Stimulated activated CD4-positive, alpha-beta T cell treated with anti-CD3 and anti-CD28 coated beads, Interleukin-15, amount 100 ng/mL, for 1 hour (primary cell): ENCODE data around the gene TRIB2.

Source experiments
- DNase-seq, 2 donors: peaks; one replicate each; pipeline ENCODE4 v3.0.0-alpha.2; 2020; ENCODE audit warnings: low read depth in 1 of 2, low spot score in 1 of 2

The TRIB2 gene

DNA sequence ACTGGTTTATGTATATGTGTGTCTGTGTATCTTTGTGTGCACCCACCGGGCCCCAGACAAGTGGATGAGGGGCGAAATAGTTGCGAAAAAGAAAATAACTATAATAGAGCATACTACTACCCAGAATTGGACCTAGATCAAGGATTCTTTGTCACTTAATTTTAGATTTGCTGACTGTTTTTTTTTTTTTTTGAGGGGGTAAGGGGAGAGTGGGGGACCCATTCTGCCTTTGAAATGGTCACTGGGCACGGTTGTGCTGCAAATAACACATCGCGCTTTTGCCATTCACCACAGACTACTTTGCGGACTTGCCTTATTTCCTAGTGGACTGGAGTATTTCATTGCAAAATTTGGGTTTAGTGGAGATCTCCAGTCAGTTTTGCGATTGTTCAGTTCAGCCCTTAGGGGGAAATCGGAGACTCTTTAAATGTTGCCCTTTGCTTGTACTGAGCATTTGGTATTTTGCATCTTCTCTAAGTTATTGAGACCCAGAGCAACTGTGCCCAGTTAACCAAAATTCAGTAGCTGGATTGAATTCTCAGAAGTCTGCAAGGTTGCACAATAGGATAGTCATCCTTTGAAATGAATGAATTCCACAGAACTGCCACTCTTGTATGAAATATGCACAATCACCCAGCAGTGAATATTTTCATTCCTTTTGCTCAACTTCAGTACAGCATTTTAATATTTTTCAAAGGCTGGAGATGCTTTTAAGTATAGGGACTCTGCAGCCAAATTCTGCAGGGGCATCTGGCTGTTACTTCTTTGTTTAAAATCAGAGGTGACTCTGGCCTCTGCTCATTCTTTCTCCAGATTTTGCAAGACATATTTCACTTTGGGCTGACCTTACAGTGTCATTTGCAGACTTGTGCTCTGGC lies 2.9 kb downstream of the TRIB2 start:
- no peak for DNase-seq

DNA sequence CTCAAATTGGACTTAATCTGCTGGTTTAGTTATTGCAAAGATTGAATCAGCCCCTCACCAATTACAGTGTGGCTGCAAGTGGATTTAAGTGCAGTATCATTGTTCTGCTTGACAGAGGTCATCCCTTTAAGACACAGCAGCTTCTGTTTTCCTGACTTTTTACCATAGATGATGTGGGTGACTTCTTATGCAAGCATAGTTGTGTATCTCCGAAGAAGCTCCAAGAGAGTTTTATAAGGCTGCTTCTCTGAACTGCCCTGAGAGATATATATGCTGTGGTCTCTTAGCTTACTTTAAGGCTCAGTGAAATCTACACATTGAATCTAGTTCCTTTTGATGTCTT lies 3.5 kb downstream of the TRIB2 start:
- DNase-seq: no peak

DNA sequence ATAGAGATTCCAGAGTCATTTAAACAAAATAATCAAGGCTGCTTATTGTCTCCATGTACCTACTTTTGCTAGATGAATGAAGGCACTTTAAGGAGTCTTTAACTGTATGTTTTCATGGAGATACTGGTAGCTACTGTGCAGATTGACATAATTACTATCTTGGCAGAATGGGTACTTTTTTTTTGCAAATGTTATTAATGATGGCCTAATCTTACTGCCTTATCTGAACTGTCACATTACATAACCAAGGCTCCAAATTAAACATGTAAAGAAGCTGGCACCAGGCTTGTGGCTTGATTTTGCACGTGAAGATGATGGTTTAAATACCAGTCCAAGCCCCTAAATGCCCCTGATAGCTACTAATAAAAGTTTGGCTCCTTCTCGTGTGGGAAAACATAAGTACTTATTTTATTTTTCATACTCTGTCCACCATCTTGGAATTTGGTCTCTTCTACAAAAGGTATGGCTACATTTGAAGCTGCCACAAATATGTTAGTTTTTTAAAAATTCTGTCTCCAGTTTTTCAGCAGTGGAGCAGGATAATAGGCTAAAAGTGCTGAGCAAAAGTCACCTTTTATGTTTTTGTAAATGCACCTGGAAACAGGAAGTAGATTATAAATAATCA lies 4.1 kb downstream of the TRIB2 start:
- no peak for DNase-seq

DNA sequence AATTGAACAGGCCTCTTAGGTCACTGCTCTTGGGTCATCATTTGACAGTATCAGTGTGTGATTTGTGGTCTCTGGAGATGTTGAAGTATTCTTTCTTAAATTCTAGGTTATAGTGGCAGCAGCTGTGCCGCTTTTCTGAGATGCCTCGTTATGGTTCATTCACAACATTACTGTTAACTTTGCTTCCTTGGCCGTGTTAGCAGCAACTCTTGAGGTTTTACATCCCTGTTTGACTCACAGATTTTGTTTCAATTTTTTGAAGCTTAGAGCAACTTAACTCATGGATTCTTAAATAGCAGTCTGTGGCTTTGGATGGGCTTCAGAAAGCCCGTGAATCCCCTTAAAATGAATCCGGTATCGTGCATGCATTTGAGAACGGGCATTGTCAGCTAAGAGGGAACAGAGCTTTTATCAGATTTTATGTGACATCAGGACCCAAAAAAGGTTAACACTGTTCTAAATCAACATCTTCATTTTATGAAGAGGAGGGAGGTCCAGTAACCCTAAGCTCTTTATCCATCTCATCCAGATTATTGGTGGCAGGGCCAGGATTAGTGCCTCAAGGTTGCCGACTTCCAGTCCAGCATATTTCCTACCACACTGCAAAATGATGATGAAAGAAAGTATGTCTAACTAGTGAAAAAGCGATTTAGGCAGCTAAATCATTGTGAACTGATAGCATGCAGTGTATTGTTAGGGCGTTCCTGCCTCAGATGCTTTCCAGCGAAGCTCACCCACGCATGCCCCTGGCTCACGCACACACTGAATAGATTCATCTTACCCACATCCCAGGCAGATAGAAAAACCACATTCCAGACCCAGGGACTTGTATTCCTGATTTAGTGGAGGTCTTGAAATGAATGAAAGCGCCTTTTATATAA lies 5.1 kb downstream of the TRIB2 start:
- DNase-seq: no peak

DNA sequence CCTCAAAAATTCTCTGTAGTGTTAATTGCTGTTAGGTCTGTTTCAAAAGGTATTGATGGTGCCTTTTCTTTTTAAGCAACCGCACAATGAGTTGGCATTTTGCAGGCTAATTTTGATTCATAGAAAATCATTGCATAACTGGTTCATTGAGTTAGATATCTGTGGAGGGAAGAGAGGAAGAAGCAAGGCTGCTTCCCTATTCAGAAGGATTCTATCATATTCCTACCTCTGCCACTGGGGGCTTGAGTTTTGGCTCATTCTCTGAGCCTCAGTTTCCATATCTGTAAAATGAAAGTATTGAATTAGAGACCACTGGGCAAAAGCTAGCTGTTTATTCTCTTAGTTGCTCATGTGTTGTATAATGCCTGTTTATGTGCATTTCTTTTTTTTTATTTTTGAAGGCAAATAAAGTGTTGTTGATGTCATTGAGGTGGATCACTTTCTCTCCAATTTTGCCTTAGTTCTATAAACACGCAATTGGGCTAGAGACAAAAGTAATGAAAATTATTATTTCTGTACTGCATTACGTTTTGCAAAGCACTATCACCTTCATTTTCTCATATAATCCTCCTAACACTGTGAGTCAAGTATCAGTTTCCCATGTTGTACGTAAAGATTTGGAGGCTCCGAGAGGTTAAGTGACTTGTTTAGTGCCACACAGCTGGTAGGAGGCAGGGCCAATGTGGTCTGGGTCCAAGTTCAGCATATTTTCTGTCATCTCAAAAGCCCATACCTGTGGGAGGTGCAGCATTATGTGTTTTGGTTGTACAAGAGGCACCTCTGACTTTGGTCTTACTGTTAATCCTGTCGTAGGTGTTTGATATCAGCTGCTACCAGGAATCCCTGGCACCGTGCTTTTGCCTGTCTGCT lies 5.9 kb downstream of the TRIB2 start:
- DNase-seq: no peak

DNA sequence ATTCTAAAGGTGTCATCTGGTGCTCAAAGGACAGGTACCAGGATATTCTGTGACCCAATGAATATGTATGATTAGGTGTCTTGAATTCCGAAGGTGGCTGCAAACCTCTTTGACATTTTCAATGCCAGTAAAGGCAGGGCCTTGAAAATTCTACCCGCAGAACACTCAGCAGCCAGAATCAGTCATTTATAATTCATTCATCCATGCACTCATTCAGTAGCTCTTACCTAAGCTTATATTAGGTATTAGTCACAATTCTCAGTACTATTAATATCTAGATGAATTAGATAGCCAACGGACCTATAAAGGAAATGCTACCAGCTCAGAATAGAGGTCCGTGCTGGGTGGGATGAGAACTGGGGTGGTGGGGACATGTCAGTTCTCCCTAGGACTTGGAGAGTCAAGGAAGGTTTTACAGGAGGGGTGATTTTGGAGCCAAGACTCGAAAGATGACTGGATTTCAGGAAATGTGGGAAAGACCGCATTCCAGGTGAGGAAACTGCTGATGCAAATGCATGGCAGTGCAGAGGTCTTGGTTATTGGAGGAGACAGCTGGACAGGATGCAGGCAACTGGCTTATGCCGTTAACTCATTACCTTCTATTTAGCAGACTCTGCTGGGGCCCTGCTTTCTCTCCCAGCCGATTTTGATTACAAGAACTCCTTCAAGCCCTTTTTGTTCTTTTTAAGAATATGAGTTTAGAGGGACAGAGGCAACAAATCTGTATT lies 7.2 kb downstream of the TRIB2 start:
- DNase-seq: no peak

DNA sequence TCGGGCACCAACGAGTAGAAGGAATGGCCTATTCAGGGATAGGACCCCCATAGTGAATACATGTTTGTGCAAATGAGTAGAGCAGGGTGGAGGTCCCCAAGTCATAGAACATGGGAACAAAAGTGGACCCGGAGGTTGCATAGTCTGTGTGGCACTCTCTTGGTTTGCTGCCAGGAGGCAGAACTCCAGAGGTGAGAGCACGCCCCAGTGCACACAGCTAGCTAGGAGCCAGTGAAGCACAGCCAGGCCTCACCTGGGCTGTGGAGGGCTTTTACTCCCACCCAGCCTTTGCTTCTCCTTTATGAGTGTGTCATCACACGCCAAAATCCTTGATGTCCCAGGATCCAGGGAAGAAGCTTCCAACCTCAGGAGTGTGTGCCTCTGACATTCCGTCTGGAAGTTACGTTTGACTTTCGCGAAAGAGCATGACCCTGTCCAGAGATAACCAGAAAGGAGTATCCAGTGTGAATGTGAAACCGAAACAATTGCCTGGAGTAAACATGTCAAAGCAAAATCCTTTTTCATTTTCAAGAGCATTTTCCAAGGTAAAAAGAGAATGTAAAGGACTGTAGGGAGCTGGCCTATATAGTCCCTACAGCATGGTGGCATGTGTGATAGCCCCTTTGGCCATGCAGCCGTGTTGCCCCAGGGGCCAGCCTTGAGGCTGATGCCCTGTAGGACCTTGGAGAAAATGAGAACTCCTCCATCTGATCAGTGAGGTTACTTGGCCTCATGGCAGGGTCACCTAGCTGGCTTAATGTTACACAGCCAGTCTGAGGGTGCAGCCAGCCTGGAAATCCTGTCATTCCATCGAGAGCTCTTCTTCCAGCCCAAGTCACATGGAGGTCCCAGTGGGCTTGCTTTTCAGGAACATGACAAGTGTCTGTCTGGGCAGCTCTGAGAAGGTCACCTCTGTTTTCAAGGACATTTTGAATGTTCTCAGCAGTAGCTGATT lies 8.8 kb downstream of the TRIB2 start:
- DNase-seq: no peak

DNA sequence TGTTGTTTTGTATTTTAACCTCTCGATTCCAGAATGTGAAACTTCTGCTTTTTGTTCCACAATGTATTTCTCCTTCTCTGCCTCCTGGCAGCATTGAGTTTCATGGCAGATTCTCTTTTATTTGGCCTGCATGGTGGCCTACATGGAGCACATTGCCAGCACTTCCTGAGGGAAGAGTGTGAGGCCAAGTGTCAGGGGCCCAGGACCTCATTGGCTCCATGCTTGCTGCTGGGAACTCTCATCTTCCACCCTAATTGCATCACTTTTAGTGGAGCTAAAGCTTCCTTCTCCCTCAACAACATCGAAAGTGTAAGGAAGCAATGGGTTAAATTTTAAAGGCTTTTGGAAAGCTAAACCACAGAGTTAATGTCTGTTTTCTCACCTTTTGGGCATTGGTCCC lies 9.5 kb downstream of the TRIB2 start:
- DNase-seq: no peak

DNA sequence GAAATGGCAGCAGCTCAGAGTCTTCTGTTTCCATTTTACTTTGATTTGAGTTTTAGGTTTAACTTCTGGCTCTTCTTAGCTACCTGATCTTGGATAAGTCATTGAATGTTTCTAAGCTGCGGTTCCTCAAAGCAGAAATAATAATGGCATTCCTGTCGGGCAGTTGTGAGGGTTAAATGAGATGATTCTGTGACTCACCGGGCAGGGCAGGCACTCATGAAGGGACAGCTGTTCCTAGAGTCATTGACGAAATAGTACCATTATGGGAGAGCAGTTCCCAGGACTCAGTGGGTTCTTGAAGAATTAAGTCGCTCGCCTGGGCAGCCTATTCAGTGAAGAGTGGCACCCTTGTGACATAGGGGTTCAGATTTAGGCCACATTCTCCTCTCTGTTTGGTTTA lies 10.3 kb downstream of the TRIB2 start:
- DNase-seq: no peak

DNA sequence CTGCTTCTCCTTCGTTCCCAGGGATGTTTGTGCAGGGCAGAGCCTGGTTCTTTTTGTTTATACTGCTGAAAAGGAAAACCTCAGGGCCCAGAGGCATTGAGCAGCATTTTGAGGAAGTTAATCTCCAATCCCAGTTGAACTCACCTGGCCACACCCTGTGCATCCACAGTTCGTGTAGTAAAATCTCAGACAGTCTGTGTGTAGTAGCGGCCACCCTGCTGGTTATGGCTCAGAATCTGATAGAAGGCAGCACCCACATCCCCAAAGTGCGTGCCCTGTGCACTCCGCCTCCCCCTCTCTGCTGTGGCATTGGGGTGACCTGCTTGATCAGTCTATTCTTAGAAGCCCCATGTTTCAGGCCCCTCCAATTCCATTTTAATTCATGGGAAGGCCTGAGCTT lies 10.9 kb downstream of the TRIB2 start:
- DNase-seq: no peak

DNA sequence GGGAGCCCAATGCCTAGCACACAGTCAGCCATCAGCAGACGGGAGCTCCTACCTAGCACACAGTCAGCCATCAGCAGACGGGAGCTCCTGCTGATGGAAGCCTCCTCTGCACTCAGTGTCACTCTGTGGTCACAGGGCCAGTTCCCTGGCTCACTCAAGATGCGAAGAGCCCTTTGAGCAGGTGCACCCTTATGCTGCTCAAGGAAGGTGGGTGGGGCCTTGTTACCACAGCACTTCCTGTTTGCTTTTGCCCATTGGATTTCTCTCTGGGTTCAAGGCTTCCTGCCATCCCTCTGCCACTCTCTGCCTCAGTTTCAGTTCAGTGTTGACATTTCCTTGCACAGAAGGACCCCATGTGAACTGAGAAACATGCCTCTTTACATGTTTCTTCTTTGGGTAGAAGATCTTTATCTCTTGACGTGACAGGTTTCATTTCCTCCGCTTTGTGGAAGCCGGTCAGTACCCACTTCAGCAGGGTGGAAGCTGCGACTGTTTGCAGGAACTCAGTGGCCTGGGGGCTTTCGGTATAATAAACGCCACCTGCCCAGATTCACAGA lies 11.6 kb downstream of the TRIB2 start:
- peak in 1 of 2 donors; percentile 11 for DNase-seq

DNA sequence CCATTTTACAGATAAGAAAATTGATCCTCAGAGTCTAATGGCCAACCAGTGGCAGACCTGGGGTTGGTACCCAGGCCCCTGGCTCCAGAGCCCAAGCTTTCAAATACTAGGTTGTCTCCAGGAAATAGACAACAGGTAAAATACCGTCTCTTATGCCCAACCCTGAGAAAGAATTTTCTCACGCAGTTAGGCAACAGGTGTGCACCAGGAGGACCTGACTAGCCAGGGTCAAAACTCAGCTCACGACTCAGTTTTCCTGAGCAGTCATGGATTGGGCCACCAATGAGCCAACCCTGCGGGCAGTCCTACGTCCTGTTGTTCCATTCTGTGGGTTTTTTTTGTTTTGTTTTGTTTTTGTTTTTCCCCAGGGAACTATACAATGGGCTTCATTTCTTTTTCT lies 13.5 kb downstream of the TRIB2 start:
- DNase-seq: no peak

DNA sequence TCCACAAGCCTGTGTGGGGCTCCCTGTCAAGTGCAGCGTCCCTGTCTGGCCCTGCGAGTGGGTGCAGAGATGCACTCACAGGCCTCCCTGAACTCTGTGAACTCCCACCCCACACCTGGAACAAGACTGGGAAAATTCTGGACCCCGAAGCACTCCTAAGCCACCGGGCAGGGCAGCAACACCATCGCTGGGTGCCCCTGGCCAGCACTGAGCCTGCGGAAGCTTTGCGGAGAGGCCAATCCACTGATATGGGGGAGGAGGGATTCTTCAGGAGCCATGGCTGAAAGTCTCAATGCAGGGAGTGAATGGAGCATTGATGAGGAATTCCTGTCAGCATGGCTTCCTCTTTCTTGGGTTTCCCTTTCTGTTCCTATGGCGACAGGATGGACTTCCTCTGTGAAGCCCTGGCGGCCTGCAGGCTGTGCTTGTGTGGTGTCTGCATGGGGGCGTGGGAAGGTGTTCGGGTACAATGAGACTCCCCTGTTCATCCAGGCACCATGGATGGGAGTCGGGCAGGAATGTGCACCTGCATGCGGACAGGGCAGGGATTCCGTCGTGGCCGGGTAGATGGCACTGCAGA lies 15.1 kb downstream of the TRIB2 start:
- DNase-seq: no peak

DNA sequence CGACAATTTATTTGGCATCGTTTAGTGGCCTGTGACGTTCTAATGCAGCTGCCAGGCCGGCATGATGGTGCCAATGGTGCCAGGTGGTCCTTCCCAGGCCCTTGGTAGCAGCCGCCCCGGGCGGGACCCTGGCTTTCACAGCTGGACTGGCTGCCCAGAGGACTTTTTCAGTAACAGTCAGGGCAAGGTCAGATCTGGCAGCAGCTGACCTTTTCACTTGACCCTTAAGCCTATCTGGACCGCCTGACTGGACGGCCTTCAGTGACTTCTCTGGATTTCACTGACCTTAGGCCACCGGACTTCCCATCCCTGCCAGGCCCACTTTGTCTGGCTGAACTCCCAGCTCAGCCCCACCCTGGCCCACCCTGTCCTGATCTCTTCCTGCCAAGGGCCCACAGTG lies 15.9 kb downstream of the TRIB2 start:
- DNase-seq: no peak

DNA sequence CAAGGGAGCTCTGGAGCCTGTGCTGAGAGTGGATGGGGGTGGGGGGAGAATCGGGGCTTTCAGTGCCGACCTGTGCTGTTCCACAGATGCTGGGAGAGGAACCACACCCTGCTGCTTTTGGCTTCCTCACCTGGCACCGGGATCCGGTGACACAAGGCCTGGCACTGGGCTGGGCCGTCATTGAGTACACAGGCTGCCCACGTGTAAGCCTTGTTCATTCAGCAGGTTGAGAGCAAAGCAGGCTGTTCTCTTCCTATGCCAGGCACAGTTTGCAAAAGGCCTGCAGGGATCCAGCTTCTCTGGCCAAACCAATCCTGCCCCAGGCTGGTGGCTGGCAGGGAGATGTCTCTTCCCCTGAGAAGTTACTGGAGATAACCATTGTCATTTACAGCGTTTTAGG lies 17.1 kb downstream of the TRIB2 start:
- DNase-seq: no peak

DNA sequence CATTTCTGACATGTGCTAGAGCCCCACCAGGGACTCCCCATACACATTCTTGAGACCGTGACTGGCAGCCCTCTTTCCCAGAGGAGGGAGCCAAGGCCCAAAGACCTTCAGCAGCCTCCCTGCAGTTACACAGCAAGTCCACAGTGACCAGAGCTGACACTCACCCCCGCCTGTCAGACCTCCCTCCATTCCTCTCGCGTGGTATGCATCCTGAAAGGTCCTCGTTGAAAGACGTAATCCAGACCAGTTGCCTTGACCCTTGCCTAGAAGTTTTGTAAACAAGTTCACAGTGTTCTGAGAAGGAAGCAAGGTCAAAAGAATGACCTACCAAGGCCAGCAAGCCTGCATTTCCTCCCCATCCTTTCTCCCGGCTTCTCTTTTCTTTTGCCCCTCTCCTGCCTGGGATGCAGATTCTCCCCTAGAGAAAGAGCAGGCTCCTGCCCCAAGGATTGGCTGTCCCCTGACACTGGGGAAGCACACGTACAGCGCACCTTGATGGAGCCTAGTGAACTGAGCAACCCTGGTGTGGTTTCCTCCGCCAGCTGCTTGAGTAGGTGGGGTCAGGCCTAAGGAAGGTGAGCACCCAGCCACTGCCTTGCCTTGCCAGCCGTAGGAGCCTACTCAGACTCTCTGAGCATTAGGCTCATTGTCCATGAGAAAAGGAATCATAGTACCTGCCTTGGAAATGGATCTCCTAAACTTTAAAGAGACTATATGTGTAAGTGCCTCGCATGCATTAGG lies 18.3 kb downstream of the TRIB2 start:
- no peak for DNase-seq

DNA sequence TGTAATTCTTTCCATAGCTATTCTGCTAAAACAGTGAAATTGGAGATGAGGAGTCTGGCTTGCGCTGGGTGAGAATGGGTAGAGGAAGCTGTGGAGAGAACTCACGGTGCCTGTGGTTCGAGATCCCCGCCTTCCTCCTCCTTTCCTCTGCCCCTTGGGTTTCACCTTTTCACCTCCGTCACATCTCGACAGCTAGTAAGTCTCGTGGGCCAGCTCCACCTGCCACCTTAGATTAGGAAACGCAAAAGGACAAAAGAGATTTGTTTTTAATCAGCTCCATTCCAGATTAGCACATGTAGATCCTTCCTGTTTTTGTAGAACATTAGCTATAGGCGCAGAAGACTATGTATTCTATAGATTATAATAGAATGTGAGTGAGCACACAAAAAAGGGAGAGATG lies 20.6 kb downstream of the TRIB2 start:
- no peak for DNase-seq
